Measurements from ENCODE around the gene NFYC.

Gene NFYC

DNA sequence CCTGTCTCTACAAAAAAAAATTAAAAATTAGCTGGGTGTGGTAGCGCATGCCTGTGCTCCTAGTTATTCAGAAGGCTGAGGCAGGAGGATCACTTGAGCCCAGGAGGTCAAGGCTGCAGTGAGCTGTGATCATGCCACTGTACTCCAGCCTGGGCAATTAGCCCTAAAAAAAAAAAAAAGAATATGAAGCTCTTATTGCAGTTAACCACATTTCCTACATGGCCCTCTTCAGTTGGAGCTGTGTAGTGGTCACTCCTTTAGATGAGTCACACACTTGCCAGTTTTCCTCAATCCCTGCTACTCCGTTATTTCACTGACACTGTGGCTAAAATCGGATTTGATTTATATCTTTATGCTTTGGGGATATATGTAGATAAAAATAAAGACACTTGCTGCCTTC lies 11.8 kb downstream of the NFYC start (continued):
- TF ChIP-seq ZNF354C (tag by site-specific recombination; IDR thresholded peaks at IDR 0.05; ENCODE audit: borderline replicate concordance, low read depth) = no peak
- no peak for TF ChIP-seq ZBTB7A (tag by site-specific recombination; IDR thresholded peaks at IDR 0.05; ENCODE audit: low read depth)
- no peak for TF ChIP-seq ZNF202 (tag by site-specific recombination; IDR thresholded peaks at IDR 0.05; ENCODE audit: borderline replicate concordance)

GRCh38 chr1:40704817-40705733 lies 13.6 kb downstream of the NFYC start:
- TF ChIP-seq ZNF571 (tag by site-specific recombination; IDR thresholded peaks at IDR 0.05) = no peak
- TF ChIP-seq ZNF354C (tag by site-specific recombination; IDR thresholded peaks at IDR 0.05; ENCODE audit: borderline replicate concordance, low read depth) = no peak
- no peak for TF ChIP-seq ZNF629 (tag by site-specific recombination; IDR thresholded peaks at IDR 0.05)
- no peak for TF ChIP-seq ZNF548 (tag by site-specific recombination; IDR thresholded peaks at IDR 0.05)
- TF ChIP-seq ZBTB44 (tag by site-specific recombination; IDR thresholded peaks at IDR 0.05) = no peak
- TF ChIP-seq ZFP41 (tag by site-specific recombination; IDR thresholded peaks at IDR 0.05; ENCODE audit: borderline replicate concordance) = no peak
- TF ChIP-seq PRDM1 (tag by site-specific recombination; IDR thresholded peaks at IDR 0.05) = no peak
- no peak for TF ChIP-seq GLIS2 (tag by site-specific recombination; IDR thresholded peaks at IDR 0.05)
- TF ChIP-seq ZBTB48 (tag by site-specific recombination; IDR thresholded peaks at IDR 0.05) = no peak
- no peak for TF ChIP-seq ZNF404 (tag by site-specific recombination; IDR thresholded peaks at IDR 0.05)
- TF ChIP-seq SETDB1 (IDR thresholded peaks at IDR 0.05; ENCODE audit: insufficient read length, low read length) = no peak
- TF ChIP-seq ZNF692 (tag by site-specific recombination; IDR thresholded peaks at IDR 0.05) = no peak
- TF ChIP-seq ZNF416 (tag by site-specific recombination; IDR thresholded peaks at IDR 0.05) = no peak
- TF ChIP-seq ZNF157 (tag by site-specific recombination; IDR thresholded peaks at IDR 0.05) = no peak
- no peak for TF ChIP-seq ZNF529 (tag by site-specific recombination; IDR thresholded peaks at IDR 0.05; ENCODE audit: insufficient replicate concordance)
- TF ChIP-seq, protein P1, sequence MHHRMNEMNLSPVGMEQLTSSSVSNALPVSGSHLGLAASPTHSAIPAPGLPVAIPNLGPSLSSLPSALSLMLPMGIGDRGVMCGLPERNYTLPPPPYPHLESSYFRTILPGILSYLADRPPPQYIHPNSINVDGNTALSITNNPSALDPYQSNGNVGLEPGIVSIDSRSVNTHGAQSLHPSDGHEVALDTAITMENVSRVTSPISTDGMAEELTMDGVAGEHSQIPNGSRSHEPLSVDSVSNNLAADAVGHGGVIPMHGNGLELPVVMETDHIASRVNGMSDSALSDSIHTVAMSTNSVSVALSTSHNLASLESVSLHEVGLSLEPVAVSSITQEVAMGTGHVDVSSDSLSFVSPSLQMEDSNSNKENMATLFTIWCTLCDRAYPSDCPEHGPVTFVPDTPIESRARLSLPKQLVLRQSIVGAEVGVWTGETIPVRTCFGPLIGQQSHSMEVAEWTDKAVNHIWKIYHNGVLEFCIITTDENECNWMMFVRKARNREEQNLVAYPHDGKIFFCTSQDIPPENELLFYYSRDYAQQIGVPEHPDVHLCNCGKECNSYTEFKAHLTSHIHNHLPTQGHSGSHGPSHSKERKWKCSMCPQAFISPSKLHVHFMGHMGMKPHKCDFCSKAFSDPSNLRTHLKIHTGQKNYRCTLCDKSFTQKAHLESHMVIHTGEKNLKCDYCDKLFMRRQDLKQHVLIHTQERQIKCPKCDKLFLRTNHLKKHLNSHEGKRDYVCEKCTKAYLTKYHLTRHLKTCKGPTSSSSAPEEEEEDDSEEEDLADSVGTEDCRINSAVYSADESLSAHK (tag by site-specific recombination; IDR thresholded peaks at IDR 0.05) = no peak
- no peak for TF ChIP-seq WT1 (tag by site-specific recombination; IDR thresholded peaks at IDR 0.05)
- Histone ChIP-seq H3K36me3 (ENCODE audit: control insufficient read depth in 2 of 2, insufficient read depth in 1 of 2, low read length in 2 of 2) (no peaks in the 10 kb centered on the region), H3K9me3 (ENCODE audit: control insufficient read depth, insufficient read depth, low read depth, low read length) (no peaks in the 10 kb centered on the region), H3K4me3 (ENCODE audit: low read depth, low read length) (no peak overlapping the region), H3K4me1 (ENCODE audit: control insufficient read depth, insufficient read depth, low read length) (peaks cover 14% of the 10 kb centered on the region), H3K27ac (ENCODE audit: extremely low read depth, low read depth, low read length) (no peak overlapping the region)
- ChIA-PET CTCF (interaction anchor here (1.7 kb wide), 1 partner anchor 69 kb away, joined by 4 read pairs; no protein-coding TSS in a partner anchor), POLR2A (interaction anchor here (0.6 to 4.8 kb wide), 4 partner anchors 10 to 362 kb away, joined by 3 to 39 read pairs (median 4); partner anchors contain the start of gene NFYC)

Measured in HEK293 (cell line).